ENCODE results near the gene PRRX2. TPM values are rescaled to one million over a fixed set of nuclear protein-coding genes. Genes with fewer than 3 reads are reported as not detected.
"Not testable (repeated sequence)": the region's sequence is repeated elsewhere in the genome, so short reads cannot be mapped to it uniquely, and the experiment has no call there.

The PRRX2 gene
- total and polyA plus RNA-seq, 2 of the 13 experiments (the other 11 are each of a cell fraction or from before 2014, with no cell fraction given) = 0.05 TPM; not detected in 1

- TF ChIP-seq, protein P1, sequence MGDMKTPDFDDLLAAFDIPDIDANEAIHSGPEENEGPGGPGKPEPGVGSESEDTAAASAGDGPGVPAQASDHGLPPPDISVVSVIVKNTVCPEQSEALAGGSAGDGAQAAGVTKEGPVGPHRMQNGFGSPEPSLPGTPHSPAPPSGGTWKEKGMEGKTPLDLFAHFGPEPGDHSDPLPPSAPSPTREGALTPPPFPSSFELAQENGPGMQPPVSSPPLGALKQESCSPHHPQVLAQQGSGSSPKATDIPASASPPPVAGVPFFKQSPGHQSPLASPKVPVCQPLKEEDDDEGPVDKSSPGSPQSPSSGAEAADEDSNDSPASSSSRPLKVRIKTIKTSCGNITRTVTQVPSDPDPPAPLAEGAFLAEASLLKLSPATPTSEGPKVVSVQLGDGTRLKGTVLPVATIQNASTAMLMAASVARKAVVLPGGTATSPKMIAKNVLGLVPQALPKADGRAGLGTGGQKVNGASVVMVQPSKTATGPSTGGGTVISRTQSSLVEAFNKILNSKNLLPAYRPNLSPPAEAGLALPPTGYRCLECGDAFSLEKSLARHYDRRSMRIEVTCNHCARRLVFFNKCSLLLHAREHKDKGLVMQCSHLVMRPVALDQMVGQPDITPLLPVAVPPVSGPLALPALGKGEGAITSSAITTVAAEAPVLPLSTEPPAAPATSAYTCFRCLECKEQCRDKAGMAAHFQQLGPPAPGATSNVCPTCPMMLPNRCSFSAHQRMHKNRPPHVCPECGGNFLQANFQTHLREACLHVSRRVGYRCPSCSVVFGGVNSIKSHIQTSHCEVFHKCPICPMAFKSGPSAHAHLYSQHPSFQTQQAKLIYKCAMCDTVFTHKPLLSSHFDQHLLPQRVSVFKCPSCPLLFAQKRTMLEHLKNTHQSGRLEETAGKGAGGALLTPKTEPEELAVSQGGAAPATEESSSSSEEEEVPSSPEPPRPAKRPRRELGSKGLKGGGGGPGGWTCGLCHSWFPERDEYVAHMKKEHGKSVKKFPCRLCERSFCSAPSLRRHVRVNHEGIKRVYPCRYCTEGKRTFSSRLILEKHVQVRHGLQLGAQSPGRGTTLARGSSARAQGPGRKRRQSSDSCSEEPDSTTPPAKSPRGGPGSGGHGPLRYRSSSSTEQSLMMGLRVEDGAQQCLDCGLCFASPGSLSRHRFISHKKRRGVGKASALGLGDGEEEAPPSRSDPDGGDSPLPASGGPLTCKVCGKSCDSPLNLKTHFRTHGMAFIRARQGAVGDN (CRISPR knock-in tag; IDR thresholded peaks at IDR 0.05) = peak; percentile 1; the same call in 1 of the 2 replicates
- TF ChIP-seq ZSCAN30 (CRISPR knock-in tag; IDR thresholded peaks at IDR 0.05) = no peak
Observed at GRCh38 chr9:129761901-129762369, 96.5 kb downstream of the PRRX2 start (continued).

GRCh38 chr9:129762370-129762984 lies 97.0 kb downstream of the PRRX2 start:
- H2AFZ ChIP-seq (ENCODE audit: low read length); H3K27ac ChIP-seq (ENCODE audit: extremely low read length, insufficient read depth, low read length); DNase-seq (ENCODE audit: low spot score); POLR2A ChIA-PET; BruUV-seq (replicated peaks); H3K4me3 ChIP-seq (replicated peaks in 1 of 3; ENCODE audit: insufficient read depth in 1 of 3, low read depth in 2 of 3, low read length in 3 of 3); H3K79me2 ChIP-seq (ENCODE audit: insufficient read depth, low read length); H3K36me3 ChIP-seq (replicated peaks in 1 of 2; ENCODE audit: control insufficient read depth in 1 of 2, insufficient read depth in 2 of 2, low read length in 2 of 2); FAIRE-seq; intact Hi-C loops (cut with micrococcal nuclease; ENCODE audit: unreplicated experiment); H3K9ac ChIP-seq (ENCODE audit: insufficient read depth, low read depth, low read length); CTCF ChIA-PET (ENCODE audit: low intra/inter-chr PET ratio, low total read pairs); H4K20me1 ChIP-seq (ENCODE audit: insufficient read depth, low read length); H3K9me3 ChIP-seq (ENCODE audit: low read length); ATAC-seq; in situ Hi-C loops (cut with HindIII; ENCODE audit: extremely low pct_ligation_motif_present, low pct_unique_long_range_greater_than_20kb): not testable (repeated sequence)
- peak overlapping the region; percentile 68 for H3K4me2 ChIP-seq (ENCODE audit: low read depth, low read length)
- H3K27me3 ChIP-seq (ENCODE audit: control insufficient read depth in 1 of 2, insufficient read depth in 2 of 2, low read length in 2 of 2) = peaks cover 2 to 12% of the 10 kb centered on the region in 2 experiments; a peak in 2 of 5 replicates
- 0 out of 2 replicates have a peak, but pooled peaks have one; percentile 37 for TF ChIP-seq FOSL1 (CRISPR knock-in tag; IDR thresholded peaks at IDR 0.05; ENCODE audit: borderline replicate concordance)
- TF ChIP-seq FOSL2 (CRISPR knock-in tag; IDR thresholded peaks at IDR 0.05) = peak; percentile 83
- TF ChIP-seq, protein P2, sequence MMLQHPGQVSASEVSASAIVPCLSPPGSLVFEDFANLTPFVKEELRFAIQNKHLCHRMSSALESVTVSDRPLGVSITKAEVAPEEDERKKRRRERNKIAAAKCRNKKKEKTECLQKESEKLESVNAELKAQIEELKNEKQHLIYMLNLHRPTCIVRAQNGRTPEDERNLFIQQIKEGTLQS (CRISPR knock-in tag; IDR thresholded peaks at IDR 0.05) = 0 out of 2 replicates have a peak, but pooled peaks have one; percentile 54
- peak; percentile 43 for TF ChIP-seq RARA (CRISPR knock-in tag; IDR thresholded peaks at IDR 0.05)
- WGBS (ENCODE audit: low lambda C conversion rate) = 12% methylated on average over 12 of the region's 13 CpGs
- H3K4me1 ChIP-seq (ENCODE audit: insufficient read depth, low read length) = peaks cover 26% of the 10 kb centered on the region

All from HepG2 (cell line).